Measurements from ENCODE around the gene TPTE2.
A peak's percentile ranks its signal among the peaks of the same experiment; 100 is the strongest.

GRCh38 chr13:19586904-19587634, 25.7 kb upstream of the TPTE2 start:
- TF ChIP-seq CTCF (IDR thresholded peaks at IDR 0.05) (peak in 1 of 7 experiments; percentile 45), POLR2A (IDR thresholded peaks at IDR 0.05) (no peak)
